ENCODE data around the gene RNF214.

Gene RNF214

GRCh38 chr11:117217141-117218084 lies 15.1 kb upstream of the RNF214 start:
- no peak for TF ChIP-seq ZNF274 (IDR thresholded peaks at IDR 0.05; ENCODE audit: low read depth, low read length)
- H3K4me3 ChIP-seq (ENCODE audit: low read length) = no peak overlapping the region

GRCh38 chr11:117218133-117218915 lies 14.1 kb upstream of the RNF214 start:
- H3K4me3 ChIP-seq (ENCODE audit: low read length) = no peak overlapping the region
- no peak for TF ChIP-seq ZNF274 (IDR thresholded peaks at IDR 0.05; ENCODE audit: low read depth, low read length)

- TF ChIP-seq ZNF274 (IDR thresholded peaks at IDR 0.05; ENCODE audit: low read depth, low read length) = no peak
- no peak overlapping the region for H3K4me3 ChIP-seq (ENCODE audit: low read length)
Observed at GRCh38 chr11:117219001-117219400, 13.5 kb upstream of the RNF214 start.

- no peak overlapping the region for H3K4me3 ChIP-seq (ENCODE audit: low read length)
- no peak for TF ChIP-seq ZNF274 (IDR thresholded peaks at IDR 0.05; ENCODE audit: low read depth, low read length)
Observed at GRCh38 chr11:117219455-117219854, 13.0 kb upstream of the RNF214 start.

- H3K4me3 ChIP-seq (ENCODE audit: low read length) = no peak overlapping the region
- no peak for TF ChIP-seq ZNF274 (IDR thresholded peaks at IDR 0.05; ENCODE audit: low read depth, low read length)
Observed at GRCh38 chr11:117219995-117220394, 12.5 kb upstream of the RNF214 start.

- TF ChIP-seq ZNF274 (IDR thresholded peaks at IDR 0.05; ENCODE audit: low read depth, low read length) = no peak
- H3K4me3 ChIP-seq (ENCODE audit: low read length) = no peak overlapping the region
Observed at GRCh38 chr11:117220568-117220967, 11.9 kb upstream of the RNF214 start.

GRCh38 chr11:117220999-117221774 lies 11.3 kb upstream of the RNF214 start:
- no peak for TF ChIP-seq ZNF274 (IDR thresholded peaks at IDR 0.05; ENCODE audit: low read depth, low read length)
- H3K4me3 ChIP-seq (ENCODE audit: low read length) = no peak overlapping the region

GRCh38 chr11:117221775-117222517 lies 10.5 kb upstream of the RNF214 start:
- H3K4me3 ChIP-seq (ENCODE audit: low read length) = no peak overlapping the region
- TF ChIP-seq ZNF274 (IDR thresholded peaks at IDR 0.05; ENCODE audit: low read depth, low read length) = no peak

- no peak for TF ChIP-seq ZNF274 (IDR thresholded peaks at IDR 0.05; ENCODE audit: low read depth, low read length)
- no peak overlapping the region for H3K4me3 ChIP-seq (ENCODE audit: low read length)
Observed at GRCh38 chr11:117222991-117223740, 9.3 kb upstream of the RNF214 start.

GRCh38 chr11:117223741-117224689 lies 8.5 kb upstream of the RNF214 start:
- H3K4me3 ChIP-seq (ENCODE audit: low read length) = no peak overlapping the region
- no peak for TF ChIP-seq ZNF274 (IDR thresholded peaks at IDR 0.05; ENCODE audit: low read depth, low read length)

- TF ChIP-seq ZNF274 (IDR thresholded peaks at IDR 0.05; ENCODE audit: low read depth, low read length) = no peak
- no peak overlapping the region for H3K4me3 ChIP-seq (ENCODE audit: low read length)
Observed at GRCh38 chr11:117225553-117226170, 6.8 kb upstream of the RNF214 start.

Measured in GM08714 (cell line).